HCT116 (cell line): ENCODE data around the gene DCAF5. TPM values are rescaled to one million over a fixed set of nuclear protein-coding genes. Genes with fewer than 3 reads are reported as not detected.

Experiments used
- ATAC-seq: fragments of 200-7000 bp; cut with Tn5 transposase; 2 replicates; pipeline ENCODE4 v1.9.1; 2020; ENCODE audit warnings: mild to moderate bottlenecking, moderate library complexity
- BruUV-seq: library from RNA; stranded (reverse); fragments of 400-500 nt; replicated peaks from 2 replicates; lab custom pipeline; 2021; lab: Mats Ljungman, UMichigan
- CTCF ChIA-PET: fragments of 300-600 bp; sonication (Branson Sonifier 250); formaldehyde crosslinking; loops from one replicate; lab custom pipeline; 2021; ENCODE audit warnings: antibody characterized with exemption; lab: Charles Lee
- POLR2A ChIA-PET: fragments of 300-600, 350-600 bp; sonication (Branson Sonifier 250); formaldehyde crosslinking; loops from one replicate; lab custom pipeline; 2021; ENCODE audit warnings: antibody characterized with exemption; lab: Charles Lee
- RAD21 ChIA-PET, 2 experiments: fragments of 300-600 bp; sonication (Branson Sonifier 250); formaldehyde crosslinking; loops; one replicate each; lab custom pipeline; 2023; ENCODE audit warnings: low total read pairs in 2 of 2; ENCODE audit not compliant: uncharacterized antibody in 2 of 2, unreplicated experiment in 2 of 2, low non-redundant PET in 1 of 2; lab: Charles Lee
- DNase-seq: peaks from one replicate; pipeline ENCODE4 v3.0.0-alpha.2; 2010; ENCODE audit warnings: low read depth, low spot score
- H2AFZ ChIP-seq: fragments of 200-600 bp; shearing (Covaris generic), sonication (generic); 2 replicates; pipeline ENCODE4 v1.6.1; 2017; ENCODE audit warnings: low read depth, mixed run types, mixed read lengths, antibody characterized with exemption, low read length; ENCODE audit not compliant: poor library complexity, severe bottlenecking
- H3K27ac ChIP-seq: 2 replicates; pipeline ENCODE4 v1.5.1; 2012; ENCODE audit warnings: low read depth, low read length
- H3K27me3 ChIP-seq: fragments of 200-600 bp; sonication (generic); 2 replicates; pipeline ENCODE4 v1.6.1; 2016; ENCODE audit warnings: mixed run types, low read length, mixed read lengths; ENCODE audit not compliant: insufficient read depth
- H3K36me3 ChIP-seq, 2 experiments: fragments of 200-500 bp in 1 of 2; fragments of 200-600 bp in 1 of 2; sonication (Bioruptor generic) in 1 of 2; sonication (generic) in 1 of 2; 2 replicates each; pipeline versions ENCODE4 v1.5.1 to v1.6.1; 2014 to 2016; ENCODE audit warnings: low read length in 2 of 2, inconsistent platforms in 1 of 2, mixed read lengths in 1 of 2, mixed run types in 1 of 2; ENCODE audit not compliant: insufficient read depth in 2 of 2, control insufficient read depth in 1 of 2
- H3K4me1 ChIP-seq, 2 experiments: fragments of 200-600 bp in 1 of 2; sonication (generic) in 1 of 2; 2 replicates each; pipeline versions ENCODE4 v1.5.1 to v1.6.1; 2012 to 2017; ENCODE audit warnings: low read length in 2 of 2, inconsistent platforms in 1 of 2, mild to moderate bottlenecking in 1 of 2, mixed read lengths in 1 of 2, mixed run types in 1 of 2, moderate library complexity in 1 of 2; ENCODE audit not compliant: insufficient read depth in 2 of 2, control insufficient read depth in 1 of 2
- H3K4me2 ChIP-seq: fragments of 200-600 bp; sonication (generic); 2 replicates; pipeline ENCODE4 v1.6.1; 2017; ENCODE audit warnings: mixed run types, low read length, mixed read lengths
- H3K4me3 ChIP-seq, 2 experiments: fragments of 200-600 bp in 1 of 2; sonication (generic) in 1 of 2; replicated peaks in 1 of 2; 2 replicates each; pipeline ENCODE4 v1.5.1; 2011 to 2016; ENCODE audit warnings: low read length in 2 of 2, control low read depth in 1 of 2, low read depth in 1 of 2, mild to moderate bottlenecking in 1 of 2, mixed read lengths in 1 of 2, mixed run types in 1 of 2
- H3K79me2 ChIP-seq: fragments of 200-600 bp; sonication (generic); 2 replicates; pipeline ENCODE4 v1.6.1; 2017; ENCODE audit warnings: mild to moderate bottlenecking, mixed run types, low read length, moderate library complexity, mixed read lengths; ENCODE audit not compliant: insufficient read depth
- H3K9ac ChIP-seq: fragments of 200-600 bp; sonication (generic); 2 replicates; pipeline ENCODE4 v1.6.1; 2016; ENCODE audit warnings: low read length, mixed read lengths
- H3K9me2 ChIP-seq: fragments of 200-600 bp; sonication (generic), shearing (Covaris generic); 2 replicates; pipeline ENCODE4 v1.6.1; 2017; ENCODE audit warnings: mixed run types, mild to moderate bottlenecking, moderate library complexity; ENCODE audit not compliant: insufficient read depth
- H3K9me3 ChIP-seq, 2 experiments: fragments of 200-500 bp in 1 of 2; fragments of 200-600 bp in 1 of 2; sonication (Bioruptor generic) in 1 of 2; sonication (generic) in 1 of 2; 2 replicates each; pipeline ENCODE4 v1.6.1; 2014 to 2017; ENCODE audit warnings: low read length in 2 of 2, mixed read lengths in 2 of 2, inconsistent platforms in 1 of 2, low read depth in 1 of 2, mild to moderate bottlenecking in 1 of 2, mixed run types in 1 of 2, moderate library complexity in 1 of 2; ENCODE audit not compliant: control insufficient read depth in 1 of 2, insufficient read depth in 1 of 2
- H4K20me1 ChIP-seq: fragments of 200-600 bp; sonication (generic), shearing (Covaris generic); 2 replicates; pipeline ENCODE4 v1.6.1; 2017; ENCODE audit warnings: mixed run types, mild to moderate bottlenecking, moderate library complexity; ENCODE audit not compliant: insufficient read depth
- CBX3 ChIP-seq: IDR thresholded peaks from 2 replicates; pipeline ENCODE4 v1.6.1; 2012; ENCODE audit warnings: low read depth
- EZH2 ChIP-seq: fragments of 200-600 bp; sonication (generic); IDR thresholded peaks from 2 replicates; pipeline ENCODE4 v1.6.1; 2017; ENCODE audit warnings: antibody characterized with exemption, mixed run types
- TCF7L2 ChIP-seq: IDR thresholded peaks from 2 replicates; pipeline ENCODE4 v1.7.0; 2011; ENCODE audit warnings: borderline replicate concordance, inconsistent platforms; ENCODE audit not compliant: insufficient read depth, insufficient read length; ENCODE audit errors: extremely low read depth
- YY1 ChIP-seq: IDR thresholded peaks from 2 replicates; pipeline ENCODE4 v1.6.1; 2011; ENCODE audit warnings: low read length, low read depth, moderate library complexity, mild to moderate bottlenecking; ENCODE audit not compliant: insufficient replicate concordance; ENCODE audit errors: extremely low read depth
- ZFX ChIP-seq: fragments of 450-650 bp; IDR thresholded peaks from 2 replicates; pipeline ENCODE4 v1.6.1; 2017
- intact Hi-C: fragments of 100-400 bp; cut with micrococcal nuclease; formaldehyde crosslinking; loops from 2 replicates; pipeline ENCODE4 v1.10.0; 2022
- total RNA-seq: library from RNA; stranded (reverse); gene quantifications from one replicate; pipeline ENCODE4 v1.2.1, GENCODE V29; 2021; ENCODE audit not compliant: unreplicated experiment
- TF ChIP-seq, protein P1 (sequence below): IDR thresholded peaks from 2 replicates; pipeline ENCODE4 v1.6.1; 2012; ENCODE audit warnings: low read depth
- TF ChIP-seq, protein P2 (sequence below): IDR thresholded peaks from 2 replicates; pipeline ENCODE4 v1.6.1; 2012

Gene DCAF5
- total RNA-seq, 1 experiment from 2014 or later = 27.1 TPM

- ChIA-PET CTCF (no interaction called here), POLR2A (no interaction called here), RAD21 (no interaction called here)
- DNase-seq (no peak), ATAC-seq (no peak)
- intact Hi-C loops = no loop called here
- H3K27ac ChIP-seq = no peak overlapping the region
- no peak for TF ChIP-seq TCF7L2
- no peak for TF ChIP-seq CBX3
- no peak for TF ChIP-seq EZH2
- no peak for TF ChIP-seq ZFX
- TF ChIP-seq YY1 = no peak
- TF ChIP-seq, protein P1, sequence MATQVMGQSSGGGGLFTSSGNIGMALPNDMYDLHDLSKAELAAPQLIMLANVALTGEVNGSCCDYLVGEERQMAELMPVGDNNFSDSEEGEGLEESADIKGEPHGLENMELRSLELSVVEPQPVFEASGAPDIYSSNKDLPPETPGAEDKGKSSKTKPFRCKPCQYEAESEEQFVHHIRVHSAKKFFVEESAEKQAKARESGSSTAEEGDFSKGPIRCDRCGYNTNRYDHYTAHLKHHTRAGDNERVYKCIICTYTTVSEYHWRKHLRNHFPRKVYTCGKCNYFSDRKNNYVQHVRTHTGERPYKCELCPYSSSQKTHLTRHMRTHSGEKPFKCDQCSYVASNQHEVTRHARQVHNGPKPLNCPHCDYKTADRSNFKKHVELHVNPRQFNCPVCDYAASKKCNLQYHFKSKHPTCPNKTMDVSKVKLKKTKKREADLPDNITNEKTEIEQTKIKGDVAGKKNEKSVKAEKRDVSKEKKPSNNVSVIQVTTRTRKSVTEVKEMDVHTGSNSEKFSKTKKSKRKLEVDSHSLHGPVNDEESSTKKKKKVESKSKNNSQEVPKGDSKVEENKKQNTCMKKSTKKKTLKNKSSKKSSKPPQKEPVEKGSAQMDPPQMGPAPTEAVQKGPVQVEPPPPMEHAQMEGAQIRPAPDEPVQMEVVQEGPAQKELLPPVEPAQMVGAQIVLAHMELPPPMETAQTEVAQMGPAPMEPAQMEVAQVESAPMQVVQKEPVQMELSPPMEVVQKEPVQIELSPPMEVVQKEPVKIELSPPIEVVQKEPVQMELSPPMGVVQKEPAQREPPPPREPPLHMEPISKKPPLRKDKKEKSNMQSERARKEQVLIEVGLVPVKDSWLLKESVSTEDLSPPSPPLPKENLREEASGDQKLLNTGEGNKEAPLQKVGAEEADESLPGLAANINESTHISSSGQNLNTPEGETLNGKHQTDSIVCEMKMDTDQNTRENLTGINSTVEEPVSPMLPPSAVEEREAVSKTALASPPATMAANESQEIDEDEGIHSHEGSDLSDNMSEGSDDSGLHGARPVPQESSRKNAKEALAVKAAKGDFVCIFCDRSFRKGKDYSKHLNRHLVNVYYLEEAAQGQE = no peak
- TF ChIP-seq, protein P2, sequence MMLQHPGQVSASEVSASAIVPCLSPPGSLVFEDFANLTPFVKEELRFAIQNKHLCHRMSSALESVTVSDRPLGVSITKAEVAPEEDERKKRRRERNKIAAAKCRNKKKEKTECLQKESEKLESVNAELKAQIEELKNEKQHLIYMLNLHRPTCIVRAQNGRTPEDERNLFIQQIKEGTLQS = no peak
- no TSS peak for BruUV-seq
- no peaks in the 10 kb centered on the region for H3K36me3 ChIP-seq
- no peaks in the 10 kb centered on the region for H4K20me1 ChIP-seq
- H3K9ac ChIP-seq = no peak overlapping the region
- H3K9me3 ChIP-seq = no peaks in the 10 kb centered on the region
- no peak overlapping the region for H3K4me2 ChIP-seq
- H3K4me3 ChIP-seq = no peak overlapping the region
- H3K27me3 ChIP-seq = no peaks in the 10 kb centered on the region
- H2AFZ ChIP-seq = no peak overlapping the region
- no peaks in the 10 kb centered on the region for H3K79me2 ChIP-seq
- no peaks in the 10 kb centered on the region for H3K4me1 ChIP-seq
- no peaks in the 10 kb centered on the region for H3K9me2 ChIP-seq
Measured at GRCh38 chr14:69175130-69175529, 22.2 kb upstream of the DCAF5 start.
